ENCODE data around the gene ATP5F1D.
A peak's percentile ranks its signal among the peaks of the same experiment; 100 is the strongest.
"Not testable (repeated sequence)": the region's sequence is repeated elsewhere in the genome, so short reads cannot be mapped to it uniquely, and the experiment has no call there.

ATP5F1D gene

DNA sequence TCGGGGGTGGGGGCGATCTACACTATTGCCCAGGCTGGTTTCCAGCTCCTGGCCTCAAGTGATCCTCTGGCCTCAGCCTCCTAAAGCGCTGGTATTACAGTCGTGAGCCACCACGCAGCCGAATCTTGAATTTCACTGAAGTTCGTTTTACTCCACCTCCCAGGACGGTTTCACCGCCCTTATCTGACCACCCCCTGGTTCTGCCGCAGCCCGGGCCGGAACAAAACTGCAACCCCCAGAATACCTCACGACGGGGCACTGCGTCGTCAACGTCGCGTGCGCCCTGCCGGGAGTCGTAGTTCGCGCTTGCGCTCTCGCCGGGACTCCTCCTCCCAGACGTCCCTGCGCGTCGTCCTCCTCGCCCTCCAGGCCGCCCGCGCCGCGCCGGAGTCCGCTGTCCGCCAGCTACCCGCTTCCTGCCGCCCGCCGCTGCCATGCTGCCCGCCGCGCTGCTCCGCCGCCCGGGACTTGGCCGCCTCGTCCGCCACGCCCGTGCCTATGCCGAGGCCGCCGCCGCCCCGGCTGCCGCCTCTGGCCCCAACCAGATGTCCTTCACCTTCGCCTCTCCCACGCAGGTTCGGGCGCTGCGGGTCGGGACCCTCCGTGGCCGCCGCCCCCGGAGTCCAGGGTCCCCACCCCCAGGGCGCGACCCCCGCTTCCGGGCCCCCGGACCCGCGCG is at the start of gene ATP5F1D:
ATP5F1D (plus strand) TSS at position 335 of the 679 bp plus-strand sequence; CDS start at position 435, 100 bp downstream.
- Histone ChIP-seq H3K36me3 (ENCODE audit: control insufficient read depth, insufficient read depth, low read length) (no peaks in the 10 kb centered on the region), H3K4me3 (ENCODE audit: low read depth, low read length) (peak within 1 kb of the TSS; percentile 77), H3K9ac (ENCODE audit: low read depth, low read length) (peak within 1 kb of the TSS; percentile 54), H3K4me1 (ENCODE audit: control insufficient read depth, insufficient read depth, low read length) (no peaks in the 10 kb centered on the region), H3K9me3 (ENCODE audit: control insufficient read depth, insufficient read depth, low read length) (no peaks in the 10 kb centered on the region), H3K27me3 (ENCODE audit: control insufficient read depth, insufficient read depth, low read length) (no peaks in the 10 kb centered on the region)

- no peak overlapping the region for H3K9ac ChIP-seq (ENCODE audit: low read depth, low read length)
- H3K9me3 ChIP-seq (ENCODE audit: control insufficient read depth, insufficient read depth, low read length), result no peaks in the 10 kb centered on the region
- H3K4me1 ChIP-seq (ENCODE audit: control insufficient read depth, insufficient read depth, low read length), result no peaks in the 10 kb centered on the region
- no peaks in the 10 kb centered on the region for H3K36me3 ChIP-seq (ENCODE audit: control insufficient read depth, insufficient read depth, low read length)
- H3K4me3 ChIP-seq (ENCODE audit: low read depth, low read length), result no peak overlapping the region
- peaks cover 2% of the 10 kb centered on the region for H3K27me3 ChIP-seq (ENCODE audit: control insufficient read depth, insufficient read depth, low read length)
Measured at GRCh38 chr19:1199531-1199930, 42.0 kb upstream of the ATP5F1D start.

DNA sequence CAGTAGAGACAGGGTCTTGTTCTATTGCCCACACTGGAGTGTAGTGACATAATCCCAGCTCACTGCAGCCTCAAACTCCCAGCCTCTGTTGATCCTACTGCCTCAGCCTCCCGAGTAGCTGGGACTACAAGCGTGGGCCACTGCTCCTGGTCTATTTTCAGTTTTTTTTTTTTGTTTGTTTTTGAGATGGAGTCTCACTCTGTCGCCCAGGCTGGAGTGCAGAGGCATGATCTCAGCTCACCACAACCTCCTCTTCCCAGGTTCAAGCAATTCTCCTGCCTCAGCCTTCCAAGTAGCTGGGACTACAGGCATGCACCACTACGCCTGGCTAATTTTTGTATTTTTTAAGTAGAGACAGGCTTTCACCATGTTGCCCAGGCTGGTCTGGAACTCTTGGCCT is 40.9 kb upstream of the ATP5F1D start:
- H3K27me3 ChIP-seq (ENCODE audit: control insufficient read depth, insufficient read depth, low read length); H3K9me3 ChIP-seq (ENCODE audit: control insufficient read depth, insufficient read depth, low read length); H3K9ac ChIP-seq (ENCODE audit: low read depth, low read length); H3K4me3 ChIP-seq (ENCODE audit: low read depth, low read length); H3K4me1 ChIP-seq (ENCODE audit: control insufficient read depth, insufficient read depth, low read length); H3K36me3 ChIP-seq (ENCODE audit: control insufficient read depth, insufficient read depth, low read length): not testable (repeated sequence)

GRCh38 chr19:1205114-1206099 is 36.1 kb upstream of the ATP5F1D start, which contains the start of gene STK11:
Gene STK11 (plus strand): TSS chr19:1205778. CDS start chr19:1206914, 1,136 bp downstream.
- H3K36me3 ChIP-seq (ENCODE audit: control insufficient read depth, insufficient read depth, low read length), result peaks cover 9% of the 10 kb centered on the region
- peaks cover 2% of the 10 kb centered on the region for H3K27me3 ChIP-seq (ENCODE audit: control insufficient read depth, insufficient read depth, low read length)
- H3K9me3 ChIP-seq (ENCODE audit: control insufficient read depth, insufficient read depth, low read length), result no peaks in the 10 kb centered on the region
- H3K4me3 ChIP-seq (ENCODE audit: low read depth, low read length), result peak within 1 kb of the TSS; percentile 70
- H3K9ac ChIP-seq (ENCODE audit: low read depth, low read length), result peak within 1 kb of the TSS; percentile 76
- H3K4me1 ChIP-seq (ENCODE audit: control insufficient read depth, insufficient read depth, low read length), result no peaks in the 10 kb centered on the region

- Histone ChIP-seq H3K9me3 (ENCODE audit: control insufficient read depth, insufficient read depth, low read length) (no peaks in the 10 kb centered on the region), H3K27me3 (ENCODE audit: control insufficient read depth, insufficient read depth, low read length) (peaks cover 2% of the 10 kb centered on the region), H3K9ac (ENCODE audit: low read depth, low read length) (peak overlapping the region; percentile 76), H3K36me3 (ENCODE audit: control insufficient read depth, insufficient read depth, low read length) (peaks cover 9% of the 10 kb centered on the region), H3K4me3 (ENCODE audit: low read depth, low read length) (peak overlapping the region; percentile 70), H3K4me1 (ENCODE audit: control insufficient read depth, insufficient read depth, low read length) (no peaks in the 10 kb centered on the region)
Measured at GRCh38 chr19:1206150-1206863, 35.2 kb upstream of the ATP5F1D start.

GRCh38 chr19:1206864-1207450 is 34.6 kb upstream of the ATP5F1D start:
- Histone ChIP-seq H3K36me3 (ENCODE audit: control insufficient read depth, insufficient read depth, low read length) (peaks cover 9% of the 10 kb centered on the region), H3K4me1 (ENCODE audit: control insufficient read depth, insufficient read depth, low read length) (no peaks in the 10 kb centered on the region), H3K4me3 (ENCODE audit: low read depth, low read length) (peak overlapping the region; percentile 70), H3K9me3 (ENCODE audit: control insufficient read depth, insufficient read depth, low read length) (no peaks in the 10 kb centered on the region), H3K27me3 (ENCODE audit: control insufficient read depth, insufficient read depth, low read length) (peaks cover 2% of the 10 kb centered on the region), H3K9ac (ENCODE audit: low read depth, low read length) (peak overlapping the region; percentile 76)

- H3K4me3 ChIP-seq (ENCODE audit: low read depth, low read length); H3K9ac ChIP-seq (ENCODE audit: low read depth, low read length); H3K4me1 ChIP-seq (ENCODE audit: control insufficient read depth, insufficient read depth, low read length); H3K27me3 ChIP-seq (ENCODE audit: control insufficient read depth, insufficient read depth, low read length); H3K9me3 ChIP-seq (ENCODE audit: control insufficient read depth, insufficient read depth, low read length): not testable (repeated sequence)
- peaks cover 18% of the 10 kb centered on the region for H3K36me3 ChIP-seq (ENCODE audit: control insufficient read depth, insufficient read depth, low read length)
Measured at GRCh38 chr19:1208830-1209229, 32.7 kb upstream of the ATP5F1D start.

DNA sequence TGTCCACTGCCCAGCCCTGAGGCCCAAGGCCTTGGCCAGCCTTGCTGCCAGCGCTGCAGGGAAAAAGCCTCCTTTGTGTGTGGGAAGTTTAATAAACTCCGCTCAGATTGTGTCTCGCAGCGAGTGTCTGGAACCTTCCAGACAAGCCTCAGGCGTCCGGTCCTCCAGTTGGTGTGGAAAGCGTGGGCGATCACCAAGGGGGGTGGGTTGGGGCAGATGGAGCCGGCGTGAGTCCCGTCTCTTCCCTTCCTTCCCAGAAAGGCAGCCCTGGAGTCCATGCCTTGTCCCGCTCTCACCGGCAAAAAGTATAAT is 31.4 kb upstream of the ATP5F1D start:
- Histone ChIP-seq H3K27me3 (ENCODE audit: control insufficient read depth, insufficient read depth, low read length) (no peaks in the 10 kb centered on the region), H3K36me3 (ENCODE audit: control insufficient read depth, insufficient read depth, low read length) (peaks cover 26% of the 10 kb centered on the region), H3K9me3 (ENCODE audit: control insufficient read depth, insufficient read depth, low read length) (no peaks in the 10 kb centered on the region), H3K9ac (ENCODE audit: low read depth, low read length) (peak overlapping the region; percentile 37), H3K4me3 (ENCODE audit: low read depth, low read length) (no peak overlapping the region), H3K4me1 (ENCODE audit: control insufficient read depth, insufficient read depth, low read length) (no peaks in the 10 kb centered on the region)

DNA sequence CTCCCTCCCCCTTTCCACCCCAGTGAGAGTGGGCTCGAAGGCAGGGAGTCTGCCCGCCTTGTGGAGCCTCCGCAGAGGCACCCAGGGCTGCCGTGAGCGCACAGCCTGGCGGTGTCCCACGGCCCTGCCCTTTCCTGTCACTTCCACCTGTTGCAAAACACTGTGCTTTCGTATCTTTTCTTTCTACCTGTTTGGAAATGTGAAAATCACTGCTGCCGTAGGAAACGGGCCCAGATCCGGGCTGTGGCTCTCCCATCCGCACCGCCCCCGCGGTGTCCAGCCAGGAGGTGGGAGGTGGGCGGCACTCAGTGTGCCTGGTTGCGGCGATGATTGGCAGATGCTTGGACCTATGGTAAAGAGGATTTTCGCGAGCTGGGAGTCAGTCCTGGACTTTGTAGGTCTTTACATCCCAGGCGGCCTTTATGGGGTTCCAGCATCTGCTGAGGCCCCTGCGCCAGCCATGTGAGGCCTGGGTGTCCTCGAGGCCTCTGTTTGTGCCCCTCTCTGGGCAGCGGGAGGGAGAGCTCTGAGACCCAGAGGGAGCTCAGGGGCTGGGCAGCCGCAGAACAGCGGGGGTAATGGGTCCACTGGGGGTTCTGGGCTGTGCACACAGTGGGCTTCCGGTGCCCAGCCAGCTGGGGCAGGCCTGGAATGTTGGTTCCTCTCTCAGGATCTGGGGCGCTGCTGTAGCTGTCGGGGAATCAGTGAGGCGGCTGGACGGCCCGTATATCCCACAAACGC is 29.9 kb upstream of the ATP5F1D start:
- Histone ChIP-seq H3K4me3 (ENCODE audit: low read depth, low read length) (peak overlapping the region; percentile 13), H3K9ac (ENCODE audit: low read depth, low read length) (no peak overlapping the region), H3K4me1 (ENCODE audit: control insufficient read depth, insufficient read depth, low read length) (no peaks in the 10 kb centered on the region), H3K36me3 (ENCODE audit: control insufficient read depth, insufficient read depth, low read length) (peaks cover 26% of the 10 kb centered on the region), H3K27me3 (ENCODE audit: control insufficient read depth, insufficient read depth, low read length) (no peaks in the 10 kb centered on the region), H3K9me3 (ENCODE audit: control insufficient read depth, insufficient read depth, low read length) (no peaks in the 10 kb centered on the region)

DNA sequence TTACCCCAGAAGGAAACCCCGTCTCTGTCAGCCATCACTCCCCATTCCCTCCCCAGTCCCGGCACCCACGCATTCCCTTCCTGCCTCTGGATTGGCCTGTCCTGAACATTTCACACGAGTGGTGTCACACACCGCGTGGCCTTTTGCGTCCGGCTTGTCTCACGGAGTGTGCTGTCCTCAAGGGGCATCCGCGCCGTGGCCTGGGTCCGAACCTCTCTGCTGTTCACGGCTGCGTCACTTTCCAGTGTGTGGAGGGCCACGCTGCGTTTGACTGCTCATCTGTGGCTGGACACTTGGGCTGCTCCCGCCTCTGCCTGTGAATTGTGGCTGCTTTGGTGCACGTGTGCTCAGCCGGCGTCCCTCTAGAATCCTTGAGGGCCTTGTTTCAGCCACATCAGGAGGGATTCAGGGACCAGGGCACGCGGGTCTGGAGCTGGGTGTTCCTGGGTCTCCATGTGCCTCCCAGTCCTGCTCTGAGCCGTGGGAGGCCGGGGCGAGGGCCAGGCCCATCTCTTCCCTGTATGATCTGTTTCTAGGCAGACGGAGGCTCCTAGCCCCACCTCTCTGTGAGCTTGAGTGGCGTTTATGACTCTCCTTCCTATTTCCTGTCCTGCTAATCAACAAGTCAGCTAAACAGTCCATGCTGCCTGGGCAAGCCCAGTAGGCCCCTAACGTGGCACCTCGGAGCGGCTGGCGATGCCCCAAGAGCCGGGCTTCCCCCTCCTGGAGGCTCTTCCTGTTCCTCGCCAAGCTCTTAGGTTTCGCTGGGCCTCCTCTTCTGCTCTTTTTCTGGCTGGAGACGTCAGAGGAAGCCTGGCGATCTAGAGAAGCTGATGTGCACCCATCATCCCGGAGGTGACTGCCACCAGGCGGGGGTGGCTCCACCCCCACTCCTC is 27.9 kb upstream of the ATP5F1D start:
- Histone ChIP-seq H3K4me3 (ENCODE audit: low read depth, low read length) (no peak overlapping the region), H3K9me3 (ENCODE audit: control insufficient read depth, insufficient read depth, low read length) (no peaks in the 10 kb centered on the region), H3K27me3 (ENCODE audit: control insufficient read depth, insufficient read depth, low read length) (no peaks in the 10 kb centered on the region), H3K36me3 (ENCODE audit: control insufficient read depth, insufficient read depth, low read length) (peaks cover 28% of the 10 kb centered on the region), H3K9ac (ENCODE audit: low read depth, low read length) (no peak overlapping the region), H3K4me1 (ENCODE audit: control insufficient read depth, insufficient read depth, low read length) (peaks cover 3% of the 10 kb centered on the region)
